GM12864 (cell line): Measurements from ENCODE around the gene RAB3C.

ENCODE experiments used
- DNase-seq: peaks from one replicate; pipeline ENCODE4 v3.0.0-alpha.2; 2011; ENCODE audit warnings: low read depth
- H3K4me3 ChIP-seq: 2 replicates; pipeline ENCODE4 v1.5.1; 2011; ENCODE audit warnings: mild to moderate bottlenecking, low read depth, low read length, control low read depth
- CTCF ChIP-seq: IDR thresholded peaks from 2 replicates; pipeline ENCODE4 v1.5.1; 2011; ENCODE audit warnings: low read depth, mild to moderate bottlenecking, moderate library complexity, low read length, control low read depth, inconsistent platforms; ENCODE audit errors: missing control alignments

The RAB3C gene

GRCh38 chr5:58776559-58776958, 193.7 kb downstream of the RAB3C start:
- DNase-seq: no peak
- TF ChIP-seq CTCF: no peak
- H3K4me3 ChIP-seq: no peak overlapping the region

GRCh38 chr5:58778888-58779287, 196.0 kb downstream of the RAB3C start:
- no peak for TF ChIP-seq CTCF
- no peak overlapping the region for H3K4me3 ChIP-seq
- DNase-seq: no peak

GRCh38 chr5:58786035-58786434, 203.2 kb downstream of the RAB3C start:
- DNase-seq: no peak
- H3K4me3 ChIP-seq: no peak overlapping the region
- no peak for TF ChIP-seq CTCF

GRCh38 chr5:58786711-58787303, 203.9 kb downstream of the RAB3C start:
- TF ChIP-seq CTCF: no peak
- no peak overlapping the region for H3K4me3 ChIP-seq
- DNase-seq: no peak

GRCh38 chr5:58787987-58788386, 205.1 kb downstream of the RAB3C start:
- no peak overlapping the region for H3K4me3 ChIP-seq
- DNase-seq: no peak
- TF ChIP-seq CTCF: no peak

GRCh38 chr5:58793888-58794657, 211.2 kb downstream of the RAB3C start:
- no peak overlapping the region for H3K4me3 ChIP-seq
- DNase-seq: no peak
- TF ChIP-seq CTCF: no peak

- no peak overlapping the region for H3K4me3 ChIP-seq
- DNase-seq: peak; percentile 4
- TF ChIP-seq CTCF: no peak
Observed at GRCh38 chr5:58794875-58795274, 212.0 kb downstream of the RAB3C start.
